Measurements from ENCODE around the gene TEX22.

DNA sequence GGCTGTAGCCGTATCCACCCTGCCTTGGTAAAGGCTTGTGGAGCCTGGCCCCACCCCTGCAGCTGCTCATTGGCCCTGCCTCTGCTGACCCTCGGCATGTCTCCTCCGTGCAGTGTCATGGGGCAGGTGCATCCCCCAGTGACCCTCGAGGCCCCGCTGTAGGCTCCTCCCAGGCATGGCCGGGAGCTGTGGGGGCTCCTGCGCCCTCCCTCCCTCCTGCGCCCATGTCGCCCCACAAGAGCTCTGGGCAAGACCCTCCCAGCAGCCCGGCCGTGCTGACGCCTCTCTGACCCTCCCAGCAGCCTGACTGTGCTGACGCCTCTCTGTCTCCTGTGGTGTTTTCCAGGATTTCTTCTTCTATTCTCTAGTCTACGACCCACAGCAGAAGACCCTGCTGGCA is 55.5 kb downstream of the TEX22 start:
- no peak for TF ChIP-seq ELF4 (IDR thresholded peaks at IDR 0.05)
- TF ChIP-seq SP1 (IDR thresholded peaks at IDR 0.05) = no peak
- TF ChIP-seq LEF1 (IDR thresholded peaks at IDR 0.05; ENCODE audit: borderline replicate concordance) = no peak
- no peak for TF ChIP-seq BHLHE40 (IDR thresholded peaks at IDR 0.05; ENCODE audit: borderline replicate concordance)
- TF ChIP-seq FOXA1 (IDR thresholded peaks at IDR 0.05) = no peak
- TF ChIP-seq PKNOX1 (IDR thresholded peaks at IDR 0.05) = no peak
